GM19099 (cell line): ENCODE measurements around the gene RGS7BP.

Source experiments
- POLR2A ChIP-seq: IDR thresholded peaks from 3 replicates; pipeline ENCODE4 v1.6.1; 2011; ENCODE audit warnings: low read depth; ENCODE audit not compliant: insufficient read length; ENCODE audit errors: extremely low read depth

Gene RGS7BP

DNA sequence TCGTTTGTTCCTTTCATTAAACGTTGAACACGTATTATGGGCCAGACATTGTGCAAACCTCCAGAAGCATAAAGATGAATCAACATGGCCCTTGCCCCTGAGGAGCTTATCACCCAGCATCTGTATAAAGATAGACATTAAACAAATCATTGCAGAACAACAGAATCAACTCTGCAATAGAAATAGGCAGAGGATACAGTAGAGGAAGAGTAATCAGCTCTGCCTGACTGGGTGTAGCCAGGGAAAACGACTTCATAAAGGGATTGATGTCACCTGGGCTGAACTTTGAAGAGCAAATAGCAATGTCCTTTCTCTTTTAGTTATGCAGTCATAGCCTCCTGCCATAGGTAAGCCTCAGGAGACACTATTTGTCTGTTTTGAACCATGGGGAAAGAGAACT is 13.4 kb downstream of the RGS7BP start:
- no peak for TF ChIP-seq POLR2A

DNA sequence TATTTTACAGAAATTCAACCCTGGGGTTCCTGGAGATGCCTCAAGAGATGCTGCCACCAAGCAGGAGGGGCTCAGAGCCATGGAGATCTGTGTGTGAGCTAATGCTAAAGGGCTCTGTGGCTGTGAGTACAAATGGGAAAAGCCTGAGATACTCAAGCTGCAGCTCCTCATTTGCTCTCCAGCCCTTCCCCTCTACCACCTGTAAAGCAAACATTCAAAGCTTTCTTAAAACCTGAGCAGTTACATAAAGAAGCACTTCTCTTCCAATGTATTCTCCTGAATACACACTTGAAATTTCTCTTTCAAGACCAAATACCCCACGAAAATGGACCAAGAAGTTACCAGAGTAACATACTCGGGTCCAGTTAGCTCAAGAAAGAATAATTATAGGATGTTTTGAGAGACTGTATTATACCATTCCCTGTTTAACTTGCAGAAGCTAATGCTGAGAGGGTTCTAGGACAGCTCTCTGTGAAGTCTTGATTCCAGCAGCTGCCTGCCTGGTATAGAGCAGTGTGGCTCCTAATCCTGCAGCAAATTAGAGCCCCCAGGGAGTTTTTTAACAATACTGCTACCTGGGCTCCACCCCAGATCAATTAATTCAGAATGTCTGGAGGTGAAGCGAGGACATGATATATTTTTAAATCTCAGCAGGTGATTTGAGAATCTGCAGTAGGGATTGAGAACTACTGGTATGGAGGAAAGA is 21.1 kb downstream of the RGS7BP start:
- no peak for TF ChIP-seq POLR2A

DNA sequence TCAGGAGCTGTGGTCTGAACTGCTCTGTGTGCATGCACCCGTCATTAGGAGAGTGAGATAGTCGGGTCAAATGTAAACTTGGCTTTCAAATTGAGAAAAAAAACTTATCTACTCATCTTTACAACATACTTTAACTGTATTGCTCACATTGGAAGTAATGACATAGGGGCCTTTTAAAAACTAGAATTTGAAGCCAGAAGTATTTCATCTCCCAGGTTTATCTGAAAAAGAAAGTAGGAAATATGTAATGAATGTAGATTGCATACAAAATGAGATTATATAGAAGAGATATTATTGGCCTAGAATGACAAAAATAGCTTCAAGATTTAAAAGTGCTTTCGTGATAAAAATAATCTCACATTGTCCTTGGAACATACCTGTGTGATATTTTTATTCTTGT is 24.3 kb downstream of the RGS7BP start:
- no peak for TF ChIP-seq POLR2A

DNA sequence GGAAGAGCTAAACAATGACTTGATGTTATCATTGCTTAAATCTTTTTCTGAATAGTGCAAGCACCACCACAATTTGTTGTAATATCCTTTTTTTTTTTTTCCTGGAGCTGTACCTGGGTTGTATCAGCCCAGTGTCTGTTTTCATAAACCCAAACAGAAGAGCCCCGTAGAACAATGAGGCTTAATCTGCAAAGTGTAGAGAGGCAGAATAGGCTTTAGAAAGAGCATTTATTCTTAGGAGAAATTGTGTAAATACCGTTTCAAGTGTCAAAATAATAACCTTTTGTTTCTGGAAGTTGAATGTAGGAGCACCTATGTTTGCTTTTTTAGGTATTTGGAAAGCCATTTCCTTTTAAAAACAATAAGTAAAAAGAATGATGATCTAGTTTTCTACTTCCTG is 26.4 kb downstream of the RGS7BP start:
- no peak for TF ChIP-seq POLR2A

DNA sequence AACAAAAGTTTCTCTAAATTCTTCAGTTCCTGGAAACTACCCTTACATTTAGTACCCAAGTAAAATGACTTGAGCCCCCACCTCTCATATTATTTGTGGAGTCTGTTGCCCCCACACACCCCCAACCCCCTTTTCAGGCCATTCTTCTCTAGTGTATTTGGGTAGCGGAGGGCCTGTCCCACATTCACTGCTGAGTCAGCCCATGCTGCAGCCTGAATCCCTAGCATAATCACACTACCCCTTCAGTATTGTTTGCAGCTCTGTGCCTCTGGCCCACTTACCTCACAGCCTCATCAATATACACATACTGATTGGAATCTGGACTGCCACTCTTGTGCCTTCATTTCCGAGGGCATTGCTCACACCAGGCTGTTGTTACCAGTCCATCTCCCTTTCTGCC is 26.8 kb downstream of the RGS7BP start:
- TF ChIP-seq POLR2A, result no peak

DNA sequence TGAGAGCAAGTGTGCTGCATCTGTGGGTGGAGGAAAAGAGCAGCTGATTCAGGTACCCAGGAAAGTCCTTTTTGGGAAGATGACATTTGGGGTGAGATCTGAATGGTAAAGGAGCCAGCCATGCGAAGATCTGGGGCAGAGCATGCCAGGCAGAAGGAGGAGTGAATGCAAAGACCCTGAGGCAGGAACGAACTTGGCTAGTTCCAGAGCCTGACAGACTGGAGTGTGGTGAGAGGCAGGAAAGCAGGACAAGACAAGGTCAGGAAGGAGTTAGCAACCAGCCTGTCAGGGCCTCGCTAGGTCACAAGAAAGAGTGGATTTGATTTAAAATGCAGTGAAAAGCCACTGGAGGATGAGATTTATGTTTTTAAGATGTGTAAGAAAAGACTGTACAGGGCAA is 28.2 kb downstream of the RGS7BP start:
- TF ChIP-seq POLR2A, result no peak

DNA sequence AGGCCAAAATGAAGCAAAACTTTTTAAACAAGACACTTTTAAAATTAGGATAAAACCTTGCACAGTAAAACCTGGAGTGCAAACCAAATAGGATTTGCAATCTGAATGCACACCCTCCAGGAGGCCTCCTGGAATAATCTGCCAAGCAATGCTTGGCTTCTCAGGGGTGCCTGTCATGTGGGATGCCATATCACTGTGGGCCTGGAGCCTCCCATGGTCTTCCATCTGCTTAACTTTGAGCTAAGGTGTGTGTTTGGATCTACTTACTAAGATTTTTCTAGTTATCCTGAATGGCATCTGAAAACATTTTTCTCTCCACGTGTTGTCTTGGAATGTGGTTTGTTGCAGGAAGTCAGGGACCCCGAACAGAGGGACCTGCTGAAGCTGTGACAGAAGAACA is 52.1 kb downstream of the RGS7BP start:
- TF ChIP-seq POLR2A, result no peak

DNA sequence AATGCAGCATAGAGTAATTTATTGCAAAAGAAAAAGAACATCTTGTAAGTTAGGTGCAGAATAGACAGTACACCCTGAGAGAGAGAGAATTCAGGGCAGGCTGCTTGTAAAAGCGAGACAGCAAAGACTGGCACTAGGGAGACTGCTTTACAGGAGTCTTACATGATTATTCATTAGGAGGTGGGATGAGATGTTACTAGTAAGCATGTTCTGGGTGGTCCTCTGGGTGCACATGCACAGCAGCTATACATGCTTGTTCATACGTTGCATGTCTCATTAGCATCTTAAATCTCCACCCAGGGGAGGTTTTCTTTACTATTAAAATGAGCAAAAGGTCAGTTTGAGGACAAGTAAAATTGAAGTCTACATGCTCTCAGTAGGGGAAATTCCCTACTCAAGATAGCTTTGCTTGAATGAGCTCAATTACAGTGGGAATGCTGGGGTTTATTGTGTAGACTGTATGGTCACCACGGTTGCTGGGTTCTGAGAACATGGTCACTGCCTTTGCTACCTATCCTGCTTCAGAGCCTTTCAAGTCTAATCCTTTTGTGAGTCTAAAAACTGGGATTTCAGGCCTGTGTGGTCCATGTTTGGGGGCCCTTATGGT is 60.6 kb downstream of the RGS7BP start:
- no peak for TF ChIP-seq POLR2A

DNA sequence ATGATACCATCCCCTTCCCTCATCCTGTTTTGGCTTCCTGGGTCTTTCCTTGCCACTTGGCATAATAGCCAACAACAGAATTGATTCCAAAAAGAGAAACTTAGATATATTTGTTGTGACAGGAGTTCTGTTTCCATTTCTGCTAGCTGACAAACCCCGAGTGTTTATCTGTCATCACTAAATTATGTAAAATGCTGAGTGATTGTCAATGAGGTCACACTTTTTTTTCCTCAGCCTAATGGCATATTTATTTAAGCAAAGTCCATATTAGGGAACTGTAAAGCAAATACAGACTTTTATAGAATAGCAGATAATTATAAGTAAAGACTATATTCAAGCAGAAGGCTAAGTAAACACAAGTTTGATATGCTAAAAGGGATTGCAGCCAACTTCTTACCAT is 64.0 kb downstream of the RGS7BP start:
- TF ChIP-seq POLR2A, result no peak

DNA sequence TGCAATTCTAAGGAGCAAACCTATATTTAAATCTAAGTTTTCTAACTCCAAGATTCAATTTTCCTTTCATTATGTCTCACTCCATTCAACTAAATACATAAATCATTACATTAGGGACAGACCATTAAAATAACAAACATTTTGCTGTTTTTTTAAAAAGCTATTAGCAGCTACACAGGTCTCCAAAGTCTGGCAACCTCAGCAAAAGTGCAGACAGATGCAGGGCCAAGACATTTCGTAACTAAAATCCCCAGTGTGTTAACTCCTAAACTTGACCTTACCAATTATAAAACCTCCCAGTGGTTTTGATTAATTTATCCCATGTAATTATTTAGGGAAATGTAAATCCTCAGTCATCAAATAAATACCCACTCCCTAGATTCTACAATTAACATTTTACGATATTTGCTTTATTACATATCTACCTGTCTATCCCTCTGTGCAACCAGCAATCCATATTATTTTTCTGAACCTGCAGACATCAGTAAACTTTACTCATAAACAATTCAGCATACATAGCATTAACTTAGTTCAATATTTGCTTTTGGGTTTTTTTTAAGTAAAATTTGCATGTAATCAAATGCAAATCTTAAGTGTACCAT is 64.7 kb downstream of the RGS7BP start:
- no peak for TF ChIP-seq POLR2A

DNA sequence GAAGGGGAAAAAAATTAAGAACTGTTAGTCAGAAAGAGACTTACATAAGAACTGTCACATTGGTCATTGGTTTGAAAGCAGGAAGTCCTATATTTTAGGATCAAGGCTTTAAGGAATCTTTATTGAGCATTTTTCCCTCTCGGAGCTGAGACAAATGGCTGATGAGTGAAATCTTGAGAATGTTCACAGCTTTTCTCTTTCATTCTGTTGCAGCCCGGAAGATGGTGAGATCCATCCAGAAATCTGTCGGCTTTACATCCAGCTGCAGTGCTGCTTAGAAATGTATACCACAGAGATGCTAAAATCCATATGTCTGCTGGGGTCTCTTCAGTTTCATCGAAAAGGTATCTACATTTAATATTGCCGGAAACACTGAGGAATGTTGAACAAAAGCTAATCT is 69.7 kb downstream of the RGS7BP start:
- no peak for TF ChIP-seq POLR2A

DNA sequence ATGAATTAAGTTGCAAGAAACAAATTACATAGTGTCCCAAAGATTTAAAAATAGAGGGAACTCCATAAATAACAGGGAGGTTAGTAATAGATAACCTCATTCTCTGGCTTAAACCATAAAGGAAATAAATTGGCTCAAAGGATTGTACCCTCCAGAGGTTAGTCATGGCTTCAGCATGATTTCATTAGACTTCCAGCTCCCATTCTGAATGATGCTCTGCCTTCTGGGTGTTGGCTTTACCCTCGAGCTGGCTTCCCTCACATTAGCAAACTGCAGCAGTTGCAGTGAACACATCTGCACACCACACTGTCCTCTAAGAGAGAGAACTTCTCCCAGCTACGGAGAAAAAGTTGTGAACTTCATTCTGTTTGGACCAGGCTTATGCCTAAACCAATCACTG is 70.4 kb downstream of the RGS7BP start:
- no peak for TF ChIP-seq POLR2A

DNA sequence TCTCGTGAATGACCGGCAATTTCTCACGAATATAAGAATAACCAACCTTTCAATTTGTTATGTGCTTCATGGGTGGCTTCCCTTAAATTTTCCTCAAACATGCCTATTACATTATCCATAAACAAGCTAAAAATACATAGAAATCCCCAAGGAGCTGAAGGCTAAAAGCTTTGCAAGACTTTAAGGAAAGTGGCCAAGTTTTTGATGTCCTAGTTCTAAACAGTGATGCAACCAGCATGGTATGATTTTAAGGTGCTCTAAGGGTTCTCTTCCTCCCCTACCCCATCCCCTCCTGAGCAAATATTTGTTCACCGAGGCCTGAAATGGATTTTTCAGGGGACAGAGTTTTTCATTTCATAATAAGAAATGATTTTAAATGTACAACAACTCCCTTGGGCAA is 79.8 kb downstream of the RGS7BP start:
- no peak for TF ChIP-seq POLR2A

DNA sequence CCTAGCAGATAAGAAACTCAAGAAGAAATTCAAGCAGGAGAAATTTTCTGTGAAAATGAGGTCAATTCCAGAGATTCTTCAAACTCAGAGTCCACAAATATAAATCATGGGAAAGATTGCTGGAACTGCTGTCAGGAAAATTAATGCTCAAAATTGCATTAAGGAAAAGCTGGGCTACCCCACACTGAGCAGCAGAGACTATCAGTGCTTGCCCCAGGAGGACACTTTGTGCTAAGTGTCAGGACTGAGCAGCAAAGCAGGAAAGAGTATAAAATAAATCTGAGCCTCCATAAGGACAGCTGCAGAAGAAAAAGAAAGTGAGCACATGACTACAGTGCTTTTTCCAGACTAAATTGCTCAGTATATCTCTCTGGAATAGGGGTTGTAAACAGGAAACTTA is 81.6 kb downstream of the RGS7BP start:
- TF ChIP-seq POLR2A, result no peak

DNA sequence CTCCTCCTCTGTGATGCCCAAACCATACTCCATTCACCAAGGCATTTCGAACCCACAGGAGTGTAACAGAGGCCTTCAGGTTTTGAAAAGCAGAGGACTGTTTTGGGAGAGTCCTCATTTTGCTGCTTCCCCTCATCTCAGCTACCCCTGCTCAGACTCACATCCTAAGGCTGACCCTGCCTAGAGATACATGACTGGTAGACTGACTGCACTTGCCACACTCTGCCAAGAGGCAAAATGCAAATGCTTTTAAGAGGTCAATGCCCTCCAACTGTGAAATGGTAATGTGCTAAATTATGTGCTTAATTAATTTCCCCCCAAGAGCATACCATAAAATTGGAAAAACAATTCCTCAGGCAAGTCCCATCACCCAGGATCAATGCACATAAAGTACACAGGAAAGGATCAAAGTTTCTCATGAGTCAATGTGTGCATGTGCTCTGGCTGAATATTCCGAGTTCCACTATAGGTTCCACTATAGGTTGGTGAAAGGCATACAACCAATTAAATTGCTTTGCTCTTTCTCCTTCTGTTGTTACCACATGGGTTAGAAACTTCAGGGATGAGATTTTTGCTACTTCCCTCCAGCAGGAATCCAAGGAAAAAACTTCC is 87.0 kb downstream of the RGS7BP start:
- no peak for TF ChIP-seq POLR2A

DNA sequence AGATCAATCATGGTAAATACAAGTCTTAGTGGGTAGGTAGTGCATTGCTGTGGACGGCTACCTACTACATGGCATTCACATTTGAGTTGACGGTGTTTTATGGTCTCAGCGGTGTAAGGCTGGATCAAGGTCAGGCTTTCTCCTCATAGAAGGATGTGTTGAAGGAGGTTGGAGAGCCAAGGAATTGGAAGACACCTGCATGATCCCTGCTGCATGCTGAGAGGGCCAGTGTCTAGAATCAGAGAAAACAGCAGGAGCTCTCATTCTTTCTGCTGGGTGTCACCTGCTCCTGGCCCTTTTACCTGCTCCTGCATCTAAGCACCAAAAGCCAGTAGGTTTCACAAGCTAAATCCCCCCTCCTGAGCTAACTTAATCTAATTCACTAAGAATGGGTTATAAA is 88.2 kb downstream of the RGS7BP start:
- TF ChIP-seq POLR2A, result no peak
